DMS 273 treated with DMSO at 0.1 percent for 48 hours (cell line): ENCODE data around the gene AKT3.

Source experiments
- DNase-seq: peaks from one replicate; lab custom pipeline; 2025; lab: John Stamatoyannopoulos, UW

The AKT3 gene

GRCh38 chr1:243507001-243507671, 342.9 kb downstream of the AKT3 start:
- no peak for DNase-seq

- DNase-seq: no peak
Measured at GRCh38 chr1:243505986-243506689, 343.9 kb downstream of the AKT3 start.

GRCh38 chr1:243503155-243503554, 346.9 kb downstream of the AKT3 start:
- no peak for DNase-seq

- no peak for DNase-seq
Measured at GRCh38 chr1:243501002-243501401, 349.0 kb downstream of the AKT3 start.

- no peak for DNase-seq
Measured at GRCh38 chr1:243500512-243500911, 349.5 kb downstream of the AKT3 start.

DNA sequence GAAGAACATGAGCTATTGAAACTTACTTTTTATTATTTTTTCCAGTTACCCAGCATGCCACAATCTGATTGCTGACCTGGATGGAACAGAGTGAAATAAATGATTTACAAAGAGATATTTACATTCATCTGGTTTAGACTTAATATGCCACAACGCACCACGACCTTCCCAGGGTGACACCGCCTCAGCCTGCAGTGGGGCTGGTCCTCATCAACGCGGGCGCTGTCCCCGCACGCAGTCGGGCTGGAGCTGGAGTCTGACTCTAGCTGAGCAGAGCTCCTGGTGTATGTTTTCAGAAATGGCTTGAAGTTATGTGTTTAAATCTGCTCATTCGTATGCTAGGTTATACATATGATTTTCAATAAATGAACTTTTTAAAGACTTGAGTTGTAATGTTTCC, 350.3 kb downstream of the AKT3 start:
- DNase-seq: no peak

- DNase-seq: no peak
Measured at GRCh38 chr1:243499248-243499647, 350.8 kb downstream of the AKT3 start.

DNA sequence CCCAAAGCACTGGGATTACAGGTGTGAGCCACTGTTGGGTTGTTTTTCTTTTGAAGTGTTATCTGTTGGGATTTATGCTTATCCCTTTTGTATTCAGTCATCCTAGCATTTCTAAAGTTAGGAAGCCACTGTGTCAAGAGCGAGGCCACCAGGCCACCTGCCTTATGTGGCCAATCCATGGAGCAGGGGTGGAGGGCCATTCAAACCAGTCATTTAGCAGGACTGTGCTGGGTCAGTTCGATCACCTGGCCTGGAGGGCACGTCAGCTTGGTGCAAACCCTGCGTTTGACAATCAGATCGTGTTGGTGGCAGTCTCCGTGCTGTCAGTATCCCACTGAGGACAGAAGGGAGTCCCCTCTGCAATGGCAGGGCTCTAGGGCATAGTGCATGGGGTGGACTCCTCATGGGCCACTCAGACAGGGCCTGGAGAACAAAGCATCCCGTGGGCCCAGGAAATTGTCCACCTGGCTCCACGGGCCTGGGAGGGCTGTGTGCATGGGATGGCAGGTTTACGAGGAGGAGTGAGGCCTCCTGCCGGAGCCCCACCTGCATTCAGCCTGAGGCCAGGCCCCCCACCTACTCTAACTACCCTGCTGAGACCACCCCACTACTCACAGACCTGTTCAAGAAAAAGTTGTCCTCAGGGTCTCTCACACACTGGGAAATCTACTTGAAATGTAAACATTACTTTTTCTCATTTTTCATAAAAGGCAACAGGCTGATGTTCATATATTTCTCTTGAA, 351.9 kb downstream of the AKT3 start:
- DNase-seq: no peak

DNA sequence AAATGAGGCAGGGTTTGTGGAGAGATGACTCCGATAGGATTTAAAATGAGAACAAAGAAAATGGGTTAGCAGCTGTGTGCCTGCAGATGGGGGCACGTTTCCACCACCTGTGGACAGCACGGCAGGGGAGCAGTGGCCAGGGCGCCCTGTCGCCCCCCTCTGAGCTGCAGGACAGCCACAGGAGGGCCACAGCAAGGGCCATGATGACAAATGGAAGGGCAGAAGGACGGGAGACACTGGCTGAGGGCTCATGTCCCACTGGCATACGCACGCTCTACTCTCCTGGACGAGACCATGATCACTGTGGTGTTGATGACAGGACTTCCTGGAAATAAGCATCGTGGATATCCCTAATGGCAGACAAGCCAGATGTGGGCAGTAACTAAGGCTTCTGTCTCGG, 353.2 kb downstream of the AKT3 start:
- no peak for DNase-seq

- DNase-seq: peak; percentile 90
Measured at GRCh38 chr1:243496187-243496646, 353.8 kb downstream of the AKT3 start.

- DNase-seq: no peak
Measured at GRCh38 chr1:243495442-243496186, 354.4 kb downstream of the AKT3 start.

GRCh38 chr1:243494741-243495431, 355.2 kb downstream of the AKT3 start:
- no peak for DNase-seq

GRCh38 chr1:243493156-243494129, 356.6 kb downstream of the AKT3 start:
- DNase-seq: no peak

GRCh38 chr1:243490748-243491686, 359.0 kb downstream of the AKT3 start:
- DNase-seq: no peak

- no peak for DNase-seq
Measured at GRCh38 chr1:243489681-243490546, 360.1 kb downstream of the AKT3 start.

GRCh38 chr1:243489158-243489527, 360.9 kb downstream of the AKT3 start:
- no peak for DNase-seq

- no peak for DNase-seq
Measured at GRCh38 chr1:243488459-243489157, 361.4 kb downstream of the AKT3 start.
